ENCODE measurements around the gene SSH3. TPM values are rescaled to one million over a fixed set of nuclear protein-coding genes. Genes with fewer than 3 reads are reported as not detected.

Gene SSH3
- total and polyA plus RNA-seq, 5 donors: 14.9 to 25.9 (median 24.7) TPM

- no peak overlapping the region for H3K27ac ChIP-seq (ENCODE audit: low read length)
- intact Hi-C loops (cut with DNase I): no loop called here
Measured at GRCh38 chr11:67300756-67301312, 2.5 kb upstream of the SSH3 start.

GRCh38 chr11:67301313-67301921 is 1.9 kb upstream of the SSH3 start:
- intact Hi-C loops (cut with DNase I): no loop called here
- no peaks in the 10 kb centered on the region for H3K27me3 ChIP-seq (ENCODE audit: control insufficient read depth, insufficient read depth)
- ATAC-seq: no peak
- H3K4me3 ChIP-seq (ENCODE audit: low read length): no peak overlapping the region
- 93% methylated on average over 28 of the region's 28 CpGs for WGBS
- no peaks in the 10 kb centered on the region for H3K9me3 ChIP-seq (ENCODE audit: control insufficient read depth, low read length)
- DNase-seq: peak in 2 of 3 donors; percentile 24 to 58
- H3K27ac ChIP-seq (ENCODE audit: low read length): no peak overlapping the region
- peaks cover 3% of the 10 kb centered on the region for H3K4me1 ChIP-seq (ENCODE audit: control insufficient read depth, insufficient read depth, low read length)

More at GRCh38 chr11:67300756-67301312, 2.5 kb upstream of the SSH3 start:
- Histone ChIP-seq H3K9me3 (ENCODE audit: control insufficient read depth, low read length) (no peaks in the 10 kb centered on the region), H3K4me3 (ENCODE audit: low read length) (no peak overlapping the region), H3K27me3 (ENCODE audit: control insufficient read depth, insufficient read depth) (no peaks in the 10 kb centered on the region), H3K4me1 (ENCODE audit: control insufficient read depth, insufficient read depth, low read length) (peaks cover 3% of the 10 kb centered on the region)
- DNase-seq (peak in 2 of 3 donors; percentile 15 to 58), ATAC-seq (no peak)
- WGBS: 92% methylated on average over 22 of the region's 22 CpGs

- Histone ChIP-seq H3K27ac (ENCODE audit: low read length) (peak overlapping the region; percentile 34), H3K4me1 (ENCODE audit: control insufficient read depth, insufficient read depth, low read length) (peaks cover 3% of the 10 kb centered on the region), H3K9me3 (ENCODE audit: control insufficient read depth, low read length) (no peaks in the 10 kb centered on the region), H3K4me3 (ENCODE audit: low read length) (no peak overlapping the region), H3K27me3 (ENCODE audit: control insufficient read depth, insufficient read depth) (no peaks in the 10 kb centered on the region)
- WGBS: 54% methylated on average over 15 of the region's 15 CpGs
- ATAC-seq: peak; percentile 55 to 61
- DNase-seq: peak; percentile 76 to 87 (median 84)
- intact Hi-C loops (cut with DNase I): no loop called here
Measured at GRCh38 chr11:67301951-67302516, 1.3 kb upstream of the SSH3 start.

- peak; percentile 54 to 81 (median 77) for DNase-seq
- WGBS: 20% methylated on average over 23 of the region's 23 CpGs
- peak overlapping the region; percentile 74 for H3K4me3 ChIP-seq (ENCODE audit: low read length)
- no peaks in the 10 kb centered on the region for H3K27me3 ChIP-seq (ENCODE audit: control insufficient read depth, insufficient read depth)
- intact Hi-C loops (cut with DNase I): no loop called here
- peak; percentile 32 to 51 for ATAC-seq
- H3K27ac ChIP-seq (ENCODE audit: low read length): peak overlapping the region; percentile 34
- H3K4me1 ChIP-seq (ENCODE audit: control insufficient read depth, insufficient read depth, low read length): peaks cover 3% of the 10 kb centered on the region
- H3K9me3 ChIP-seq (ENCODE audit: control insufficient read depth, low read length): no peaks in the 10 kb centered on the region
Measured at GRCh38 chr11:67302571-67303131, 679 bp upstream of the SSH3 start.

- no peaks in the 10 kb centered on the region for H3K9me3 ChIP-seq (ENCODE audit: control insufficient read depth, low read length)
- WGBS: 4% methylated on average over 43 of the region's 43 CpGs
- ATAC-seq (peak; percentile 6 to 23), DNase-seq (peak; percentile 32 to 79 (median 74))
- H3K4me3 ChIP-seq (ENCODE audit: low read length): peak overlapping the region; percentile 74
- no peak overlapping the region for H3K27ac ChIP-seq (ENCODE audit: low read length)
- intact Hi-C loops (cut with DNase I): no loop called here
- no peaks in the 10 kb centered on the region for H3K27me3 ChIP-seq (ENCODE audit: control insufficient read depth, insufficient read depth)
- H3K4me1 ChIP-seq (ENCODE audit: control insufficient read depth, insufficient read depth, low read length): peaks cover 3% of the 10 kb centered on the region
Measured at GRCh38 chr11:67303835-67304411, 593 bp downstream of the SSH3 start.

- Histone ChIP-seq H3K4me3 (ENCODE audit: low read length) (no peak overlapping the region), H3K4me1 (ENCODE audit: control insufficient read depth, insufficient read depth, low read length) (peaks cover 3% of the 10 kb centered on the region), H3K27me3 (ENCODE audit: control insufficient read depth, insufficient read depth) (no peaks in the 10 kb centered on the region), H3K27ac (ENCODE audit: low read length) (no peak overlapping the region), H3K9me3 (ENCODE audit: control insufficient read depth, low read length) (no peaks in the 10 kb centered on the region)
- no peak for ATAC-seq
- peak in 2 of 3 donors; percentile 10 to 47 for DNase-seq
- 84% methylated on average over 14 of the region's 14 CpGs for WGBS
- intact Hi-C loops (cut with DNase I): no loop called here
Measured at GRCh38 chr11:67304511-67305113, 1.3 kb downstream of the SSH3 start.

GRCh38 chr11:67306769-67307544 is 3.6 kb downstream of the SSH3 start:
- intact Hi-C loops (cut with DNase I): no loop called here
- 92% methylated on average over 19 of the region's 19 CpGs for WGBS
- Histone ChIP-seq H3K27ac (ENCODE audit: low read length) (no peak overlapping the region), H3K4me1 (ENCODE audit: control insufficient read depth, insufficient read depth, low read length) (peaks cover 3% of the 10 kb centered on the region), H3K4me3 (ENCODE audit: low read length) (no peak overlapping the region), H3K9me3 (ENCODE audit: control insufficient read depth, low read length) (no peaks in the 10 kb centered on the region), H3K27me3 (ENCODE audit: control insufficient read depth, insufficient read depth) (no peaks in the 10 kb centered on the region)
- DNase-seq (peak in 2 of 3 donors; percentile 8 to 37), ATAC-seq (no peak)

GRCh38 chr11:67307545-67308001 is 4.2 kb downstream of the SSH3 start:
- WGBS: 83% methylated on average over 12 of the region's 12 CpGs
- H3K27me3 ChIP-seq (ENCODE audit: control insufficient read depth, insufficient read depth): no peaks in the 10 kb centered on the region
- peaks cover 3% of the 10 kb centered on the region for H3K4me1 ChIP-seq (ENCODE audit: control insufficient read depth, insufficient read depth, low read length)
- no peak overlapping the region for H3K27ac ChIP-seq (ENCODE audit: low read length)
- no peaks in the 10 kb centered on the region for H3K9me3 ChIP-seq (ENCODE audit: control insufficient read depth, low read length)
- intact Hi-C loops (cut with DNase I): no loop called here
- no peak overlapping the region for H3K4me3 ChIP-seq (ENCODE audit: low read length)
- peak in 2 of 3 donors; percentile 11 to 32 for DNase-seq
- ATAC-seq: no peak

- H3K4me3 ChIP-seq (ENCODE audit: low read length): no peak overlapping the region
- 93% methylated on average over 20 of the region's 20 CpGs for WGBS
- no peak overlapping the region for H3K27ac ChIP-seq (ENCODE audit: low read length)
- H3K27me3 ChIP-seq (ENCODE audit: control insufficient read depth, insufficient read depth): no peaks in the 10 kb centered on the region
- intact Hi-C loops (cut with DNase I): no loop called here
- H3K4me1 ChIP-seq (ENCODE audit: control insufficient read depth, insufficient read depth, low read length): peaks cover 3% of the 10 kb centered on the region
- ATAC-seq (no peak), DNase-seq (peak in 2 of 3 donors; percentile 10 to 50)
- H3K9me3 ChIP-seq (ENCODE audit: control insufficient read depth, low read length): no peaks in the 10 kb centered on the region
Measured at GRCh38 chr11:67308031-67308866, 4.9 kb downstream of the SSH3 start.
